Stimulated activated CD8-positive, alpha-beta memory T cell treated with anti-CD3 and anti-CD28 coated beads, Interleukin-12 subunit alpha, Interleukin-12 subunit beta, amount 100 ng/mL, for 1 hour (primary cell): Measurements from ENCODE around the gene SDR39U1.
"Not testable (repeated sequence)": the region's sequence is repeated elsewhere in the genome, so short reads cannot be mapped to it uniquely, and the experiment has no call there.

Source experiments
- DNase-seq: peaks from one replicate; pipeline ENCODE4 v3.0.0-alpha.2; 2020; ENCODE audit warnings: low read depth

Gene SDR39U1, protein sequence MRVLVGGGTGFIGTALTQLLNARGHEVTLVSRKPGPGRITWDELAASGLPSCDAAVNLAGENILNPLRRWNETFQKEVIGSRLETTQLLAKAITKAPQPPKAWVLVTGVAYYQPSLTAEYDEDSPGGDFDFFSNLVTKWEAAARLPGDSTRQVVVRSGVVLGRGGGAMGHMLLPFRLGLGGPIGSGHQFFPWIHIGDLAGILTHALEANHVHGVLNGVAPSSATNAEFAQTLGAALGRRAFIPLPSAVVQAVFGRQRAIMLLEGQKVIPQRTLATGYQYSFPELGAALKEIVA

GRCh38 chr14:24442240-24443052 is at the start of gene SDR39U1:
SDR39U1 (minus strand) TSS chr14:24442776; CDS start chr14:24442769, 7 bp downstream.
- DNase-seq: peak; percentile 94

DNA sequence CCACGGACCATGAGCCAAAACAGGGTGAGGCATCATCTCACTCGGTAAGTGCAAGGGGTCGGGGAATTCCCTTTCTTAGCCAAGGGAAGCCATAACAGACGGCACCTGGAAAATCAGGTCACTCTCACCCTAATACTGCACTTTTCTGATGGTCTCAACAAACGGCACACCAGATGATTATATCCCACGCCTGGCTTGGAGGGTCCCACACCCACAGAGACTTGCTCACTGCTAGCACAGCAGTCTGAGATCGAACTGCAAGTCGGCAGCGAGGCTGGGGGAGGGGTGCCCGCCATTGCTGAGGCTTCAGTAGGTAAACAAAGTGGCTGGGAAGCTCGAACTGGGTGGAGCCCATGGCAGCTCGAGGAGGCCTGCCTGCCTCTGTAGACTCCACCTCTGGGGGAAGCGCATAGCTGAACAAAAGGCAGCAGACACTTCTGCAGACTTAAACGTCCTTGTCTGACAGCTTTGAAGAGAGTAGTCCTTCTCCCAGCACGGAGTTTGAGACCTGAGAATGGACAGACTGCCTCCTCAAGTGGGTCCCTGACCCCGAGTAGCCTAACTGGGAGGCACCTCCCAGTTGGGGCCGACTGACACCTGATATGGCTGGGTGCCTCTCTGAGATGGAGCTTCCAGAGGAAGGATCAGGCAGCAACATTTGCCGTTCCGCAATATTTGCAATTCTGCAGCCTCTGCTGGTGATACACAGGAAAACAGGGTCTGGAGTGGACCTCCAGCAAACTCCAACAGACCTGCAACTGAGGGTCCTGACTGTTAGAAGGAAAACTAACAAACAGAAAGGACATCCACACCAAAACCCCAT is 49.2 kb upstream of the SDR39U1 start:
- DNase-seq: not testable (repeated sequence)

DNA sequence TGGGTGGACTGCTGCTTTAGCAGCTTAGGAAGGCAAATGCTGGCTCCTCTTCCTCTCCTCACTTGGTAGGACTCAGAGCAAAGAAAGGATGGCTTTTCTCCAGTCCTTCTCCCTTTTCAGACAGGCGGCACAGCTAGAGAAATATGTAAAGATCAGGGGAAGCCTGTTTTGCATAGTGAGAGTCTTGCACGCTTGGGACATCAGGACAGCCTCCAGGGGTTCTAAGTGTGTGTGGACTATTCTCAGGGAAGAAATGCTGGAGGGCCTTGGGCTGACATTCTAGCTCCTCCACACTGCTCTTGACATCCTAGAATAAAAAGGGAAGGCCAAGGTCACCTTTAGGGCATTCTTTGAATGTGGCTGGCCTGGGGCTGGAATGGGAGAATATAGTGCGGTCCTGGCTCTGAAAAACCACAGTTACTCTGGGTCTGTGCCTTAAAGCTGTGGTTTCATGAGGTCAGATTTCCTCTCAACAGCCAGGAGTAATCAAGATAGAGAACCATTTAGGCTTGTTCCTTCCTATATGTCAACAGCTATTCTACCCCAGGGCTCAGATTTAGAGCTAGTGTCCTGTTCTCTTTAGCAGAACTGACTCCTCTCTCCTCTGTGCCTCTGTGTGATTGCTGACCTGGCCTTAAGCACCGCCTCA is 41.2 kb upstream of the SDR39U1 start:
- DNase-seq: no peak

DNA sequence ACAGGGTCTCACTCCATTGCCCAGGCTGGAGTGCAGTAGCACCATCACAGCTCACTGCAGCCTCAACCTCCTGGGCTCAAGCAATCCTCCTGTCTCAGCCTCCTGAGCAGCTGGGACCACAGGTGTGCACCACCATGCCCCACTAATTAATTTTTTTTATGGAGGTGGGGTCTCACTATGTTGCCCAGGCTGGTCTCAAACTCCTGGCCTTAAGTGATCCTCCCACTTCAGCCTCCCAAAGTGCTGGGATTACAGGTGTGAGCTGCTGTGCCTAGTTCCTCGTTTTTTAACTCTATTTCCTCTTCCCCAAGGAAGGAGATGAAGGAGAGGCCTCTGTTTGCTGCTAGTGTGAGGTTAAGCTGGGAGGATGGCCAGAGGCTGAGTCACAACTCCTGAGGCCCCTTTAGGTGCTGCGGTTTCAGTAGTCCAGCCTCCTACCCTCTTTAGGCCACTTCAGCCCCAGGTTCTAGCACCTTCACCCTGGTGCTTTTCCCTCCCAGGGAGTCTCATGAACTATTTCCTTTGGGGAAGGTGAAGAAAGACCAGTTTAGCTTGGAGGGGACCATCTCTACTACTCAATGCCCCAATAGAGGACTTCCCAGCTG is 40.2 kb upstream of the SDR39U1 start:
- not testable (repeated sequence) for DNase-seq

DNA sequence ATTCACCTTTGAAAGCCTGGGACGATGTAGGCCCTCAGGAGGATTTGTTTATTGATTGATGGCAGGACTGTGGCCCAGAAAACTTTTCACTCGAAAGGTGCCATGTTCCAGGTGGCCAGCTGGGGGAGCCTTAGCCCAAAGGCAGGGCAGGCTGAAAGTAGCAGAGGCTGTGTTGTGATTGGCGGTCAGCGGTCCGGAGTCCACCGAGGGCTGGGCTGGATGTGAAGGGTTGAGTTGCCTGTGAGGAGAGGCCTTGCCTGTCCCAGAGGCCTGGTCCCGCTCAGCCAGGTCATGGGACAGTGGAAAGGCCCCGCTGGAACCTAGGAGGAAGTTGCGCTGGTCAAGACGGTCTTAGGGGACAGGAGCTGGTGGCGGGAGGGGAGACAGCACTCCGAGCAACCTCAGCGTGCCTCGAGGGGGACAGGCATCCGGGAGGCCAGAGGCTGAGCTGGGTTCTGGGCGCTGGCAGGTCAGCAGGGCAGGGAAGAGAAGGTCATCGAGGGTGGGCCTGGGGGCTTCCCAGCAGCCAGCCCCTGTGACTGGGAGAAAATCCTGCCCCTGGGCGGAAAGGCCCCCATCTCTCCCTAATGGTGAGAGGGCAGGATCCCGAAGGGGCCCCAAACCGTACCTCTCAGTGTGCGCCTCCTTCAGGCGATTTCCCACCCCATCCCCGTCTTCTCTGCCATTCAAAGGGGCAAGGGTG is 39.2 kb upstream of the SDR39U1 start:
- DNase-seq: peak; percentile 15

GRCh38 chr14:24479999-24480398 is 37.4 kb upstream of the SDR39U1 start:
- DNase-seq: not testable (repeated sequence)

DNA sequence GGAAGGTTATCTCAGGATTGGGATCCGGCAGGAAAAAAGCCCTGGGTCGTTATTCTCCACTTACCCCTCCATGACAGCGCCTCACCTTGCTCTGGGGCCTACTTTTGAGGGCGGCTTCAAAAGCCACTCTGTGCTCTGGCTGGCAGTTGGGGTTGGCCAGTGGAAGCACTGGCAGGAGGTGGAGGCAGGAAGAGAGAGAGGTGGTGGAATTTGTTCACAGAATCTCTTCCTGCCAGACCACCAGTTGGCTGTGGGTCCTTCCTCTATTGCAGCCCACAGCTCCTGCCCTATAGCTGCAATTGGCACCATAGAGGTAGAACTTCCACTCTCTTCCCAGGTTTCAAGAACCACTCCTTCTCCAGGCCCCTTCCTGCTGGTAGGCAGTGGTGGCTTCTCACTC is 32.7 kb upstream of the SDR39U1 start:
- DNase-seq: no peak

DNA sequence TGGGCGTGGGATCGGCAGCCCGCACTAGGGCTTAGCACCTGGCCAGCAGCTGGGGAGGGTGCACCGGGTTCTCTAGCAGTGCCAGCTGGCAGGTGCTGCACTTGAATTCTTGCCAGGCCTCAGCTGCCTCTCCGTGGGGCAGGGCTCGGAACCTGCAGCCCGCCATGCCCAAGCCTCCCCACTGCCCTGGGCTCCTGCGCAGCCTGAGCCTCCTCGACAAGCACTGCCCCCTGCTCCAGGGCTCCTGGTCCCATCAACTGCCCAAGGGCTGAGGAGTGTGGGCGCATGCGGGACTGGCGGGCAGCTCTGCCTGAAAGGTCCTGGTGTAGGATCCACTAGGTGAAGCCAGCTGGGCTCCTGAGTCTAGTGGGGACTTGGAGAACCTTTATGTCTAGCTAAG is 30.6 kb upstream of the SDR39U1 start:
- no peak for DNase-seq

GRCh38 chr14:24470450-24470849 is 27.9 kb upstream of the SDR39U1 start:
- not testable (repeated sequence) for DNase-seq

DNA sequence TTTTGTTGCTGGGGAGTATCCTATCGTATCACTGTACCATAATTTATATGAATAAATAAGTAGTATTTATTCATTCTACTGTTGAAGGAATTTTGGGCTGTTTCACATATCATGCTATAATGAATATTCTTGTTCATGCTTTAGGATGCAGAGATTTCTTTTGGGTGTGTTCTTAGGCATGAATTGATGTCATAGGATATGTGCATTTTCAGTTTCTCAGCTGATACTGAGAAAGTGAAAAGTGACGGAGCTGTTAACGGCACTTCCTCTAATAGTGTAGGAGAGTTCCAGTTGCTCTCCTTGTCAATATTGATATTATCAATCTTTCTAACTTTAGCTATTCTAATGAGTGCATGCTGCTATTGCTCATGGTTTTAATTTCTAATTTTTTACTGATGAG is 23.2 kb upstream of the SDR39U1 start:
- DNase-seq: no peak

- DNase-seq: no peak
Observed at GRCh38 chr14:24465368-24465767, 22.8 kb upstream of the SDR39U1 start.

- no peak for DNase-seq
Observed at GRCh38 chr14:24463884-24464785, 21.6 kb upstream of the SDR39U1 start.

DNA sequence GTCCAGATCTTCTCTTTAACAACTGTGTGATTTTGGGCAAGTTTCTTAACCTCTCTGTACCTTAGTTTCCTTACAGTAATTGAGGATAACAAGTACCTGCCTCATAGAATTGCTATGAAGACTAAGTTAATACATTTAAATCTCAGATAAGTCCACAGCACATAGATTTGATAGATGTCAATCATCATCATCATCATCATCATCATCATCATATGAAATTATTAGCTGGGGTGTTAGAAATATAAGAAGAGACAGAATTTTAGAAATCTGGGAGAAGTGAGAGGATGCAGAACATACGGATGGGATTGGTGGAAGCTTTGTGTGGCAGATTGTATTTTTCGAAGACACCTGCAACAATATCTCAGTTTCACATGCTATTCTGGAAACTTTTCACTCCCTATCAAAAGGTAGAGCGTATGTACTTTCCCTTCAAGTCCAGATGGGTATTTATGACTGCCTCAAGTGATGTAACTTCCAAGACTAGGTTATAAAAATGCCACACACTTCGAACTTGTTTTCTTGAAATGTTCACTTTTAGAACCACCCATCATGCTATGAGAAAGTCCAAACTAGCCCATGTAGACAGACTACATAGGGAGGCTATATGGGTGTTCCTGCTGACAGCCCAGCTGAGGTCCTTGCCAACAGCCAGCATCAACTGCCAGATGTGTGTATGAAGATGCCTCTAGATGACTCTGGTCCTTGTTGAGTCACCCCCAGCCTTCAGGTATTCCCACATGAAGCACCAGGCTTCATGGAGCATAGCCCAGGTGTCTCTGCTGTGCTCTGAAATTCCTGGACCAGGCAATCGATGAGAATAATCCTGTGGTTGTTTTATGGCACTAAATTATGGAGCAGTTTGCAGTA is 20.7 kb upstream of the SDR39U1 start:
- DNase-seq: no peak

GRCh38 chr14:24461336-24461735 is 18.8 kb upstream of the SDR39U1 start:
- DNase-seq: no peak

DNA sequence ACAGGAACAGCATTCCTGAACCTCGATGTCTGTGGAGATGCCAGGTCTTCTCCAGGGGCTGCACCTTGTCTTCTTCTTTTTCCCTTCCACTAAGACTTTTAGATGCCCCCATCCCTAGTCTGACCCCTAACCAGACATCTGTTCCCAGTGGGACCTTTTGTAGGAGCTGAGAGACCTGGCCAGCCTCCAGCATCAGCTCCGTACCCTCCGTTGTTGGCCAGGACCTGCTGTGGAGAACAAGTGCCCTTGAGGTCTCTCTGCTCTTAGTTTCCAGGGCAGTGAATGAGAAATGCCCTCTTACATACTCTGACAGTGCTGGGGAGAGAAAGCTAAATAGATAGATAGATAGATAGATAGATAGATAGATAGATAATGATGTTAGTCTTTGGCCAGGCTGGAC is 16.8 kb upstream of the SDR39U1 start:
- no peak for DNase-seq

GRCh38 chr14:24458736-24459135 is 16.2 kb upstream of the SDR39U1 start:
- DNase-seq: no peak

DNA sequence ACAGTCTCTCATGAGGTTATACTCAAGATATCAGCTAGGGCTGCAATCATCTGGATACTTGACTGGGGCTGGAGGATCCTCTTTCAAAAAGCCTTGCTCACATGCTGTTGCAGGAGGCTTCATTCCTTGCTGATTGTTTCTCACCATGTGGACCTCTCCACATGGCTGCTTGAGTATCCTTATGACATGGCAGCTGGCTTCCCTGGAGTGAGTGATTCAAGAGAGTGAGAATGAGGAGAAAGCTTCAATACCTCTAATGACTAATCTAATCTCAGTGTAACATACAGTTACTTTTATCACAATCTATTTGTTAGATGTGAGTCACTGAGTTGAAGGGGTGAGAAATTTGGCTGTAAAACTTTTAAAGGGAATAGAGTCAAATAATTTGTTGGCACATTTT is 14.4 kb upstream of the SDR39U1 start:
- no peak for DNase-seq

GRCh38 chr14:24450828-24451227 is 8.3 kb upstream of the SDR39U1 start:
- not testable (repeated sequence) for DNase-seq
